HEK293T (cell line): ENCODE measurements around the gene CUL2.

Experiments
- CTCF ChIA-PET: fragments of 350-600 bp; formaldehyde crosslinking; extraction: SDS; loops from one replicate; lab custom pipeline; 2021; ENCODE audit warnings: antibody characterized with exemption, inconsistent platforms; lab: Yijun Ruan, JAX
- POLR2A ChIA-PET: fragments of 350-600 bp; formaldehyde crosslinking; extraction: SDS; loops from one replicate; lab custom pipeline; 2020; ENCODE audit warnings: antibody characterized with exemption, inconsistent platforms; lab: Yijun Ruan, JAX
- DNase-seq: peaks from one replicate; pipeline ENCODE4 v3.0.0; 2012; ENCODE audit warnings: mixed read lengths; ENCODE audit errors: extremely low spot score
- ARNT ChIP-seq: fragments of 450-650 bp; IDR thresholded peaks from 2 replicates; pipeline ENCODE4 v1.6.1; 2017; ENCODE audit warnings: mild to moderate bottlenecking
- BHLHE40 ChIP-seq: fragments of 450-650 bp; IDR thresholded peaks from 2 replicates; pipeline ENCODE4 v1.6.1; 2016; ENCODE audit warnings: mild to moderate bottlenecking, moderate library complexity, borderline replicate concordance
- CTBP1 ChIP-seq: fragments of 450-650 bp; IDR thresholded peaks from 2 replicates; pipeline ENCODE4 v1.6.1; 2016; ENCODE audit warnings: borderline replicate concordance
- ELF4 ChIP-seq: fragments of 450-650 bp; IDR thresholded peaks from 2 replicates; pipeline ENCODE4 v1.6.1; 2017; ENCODE audit warnings: antibody characterized with exemption
- FOXA1 ChIP-seq: fragments of 450-650 bp; IDR thresholded peaks from 2 replicates; pipeline ENCODE4 v1.6.1; 2016; ENCODE audit warnings: mild to moderate bottlenecking
- FOXK2 ChIP-seq: fragments of 450-650 bp; IDR thresholded peaks from 2 replicates; pipeline ENCODE4 v1.6.1; 2016; ENCODE audit warnings: mild to moderate bottlenecking
- FOXM1 ChIP-seq: fragments of 450-650 bp; IDR thresholded peaks from 2 replicates; pipeline ENCODE4 v1.6.1; 2017; ENCODE audit warnings: mild to moderate bottlenecking, borderline replicate concordance
- HDGF ChIP-seq: fragments of 450-650 bp; IDR thresholded peaks from 2 replicates; pipeline ENCODE4 v1.6.1; 2017; ENCODE audit warnings: antibody characterized with exemption, borderline replicate concordance
- L3MBTL2 ChIP-seq: fragments of 450-650 bp; conservative IDR thresholded peaks from 2 replicates; pipeline ENCODE4 v1.6.1; 2016; ENCODE audit warnings: mild to moderate bottlenecking
- LEF1 ChIP-seq: fragments of 450-650 bp; IDR thresholded peaks from 2 replicates; pipeline ENCODE4 v1.6.1; 2017; ENCODE audit warnings: mild to moderate bottlenecking, borderline replicate concordance
- NFRKB ChIP-seq: fragments of 450-650 bp; IDR thresholded peaks from 2 replicates; pipeline ENCODE4 v1.6.1; 2016; ENCODE audit warnings: mild to moderate bottlenecking, moderate library complexity
- PKNOX1 ChIP-seq: fragments of 450-650 bp; IDR thresholded peaks from 2 replicates; pipeline ENCODE4 v1.6.1; 2016
- SP1 ChIP-seq: fragments of 450-650 bp; IDR thresholded peaks from 2 replicates; pipeline ENCODE4 v1.6.1; 2017
- SUZ12 ChIP-seq: fragments of 450-650 bp; IDR thresholded peaks from 2 replicates; pipeline ENCODE4 v1.6.1; 2016; ENCODE audit warnings: mild to moderate bottlenecking
- TARDBP ChIP-seq: fragments of 450-650 bp; IDR thresholded peaks from 2 replicates; pipeline ENCODE4 v1.6.1; 2016
- ZNF384 ChIP-seq: fragments of 450-650 bp; IDR thresholded peaks from 2 replicates; pipeline ENCODE4 v1.6.1; 2016

The CUL2 gene

GRCh38 chr10:35090162-35090954, at the start of gene CUL2:
CUL2 (minus strand) TSS chr10:35090341; CDS start chr10:35071317, 19,024 bp downstream.
- ChIA-PET POLR2A (interaction anchor here (0.6 to 1.6 kb wide), 7 partner anchors 10 to 106 kb away, joined by 3 to 10 read pairs (median 4); partner anchors contain the start of gene CREM), CTCF (interaction anchor here (0.6 kb wide), 1 partner anchor 424 kb away, joined by 3 read pairs; no protein-coding TSS in a partner anchor)
- DNase-seq = peak; percentile 79
- peak; percentile 62; the same call in 1 of the 2 replicates for TF ChIP-seq BHLHE40
- no peak for TF ChIP-seq ZNF384
- TF ChIP-seq FOXM1 = peak; percentile 70
- TF ChIP-seq SUZ12 = no peak
- no peak for TF ChIP-seq CTBP1
- no peak for TF ChIP-seq LEF1
- no peak for TF ChIP-seq FOXK2
- no peak for TF ChIP-seq ELF4
- TF ChIP-seq HDGF = no peak
- TF ChIP-seq PKNOX1 = peak; percentile 67
- TF ChIP-seq NFRKB = no peak
- no peak for TF ChIP-seq SP1

- TF ChIP-seq SUZ12 = no peak
- TF ChIP-seq FOXK2 = no peak
- no peak for TF ChIP-seq PKNOX1
- TF ChIP-seq HDGF = no peak
- TF ChIP-seq TARDBP = no peak
- no peak for TF ChIP-seq SP1
- no peak for DNase-seq
- ChIA-PET CTCF (no interaction called here), POLR2A (no interaction called here)
Measured at GRCh38 chr10:35136263-35136815, 46.2 kb upstream of the CUL2 start.

- no peak for DNase-seq
- no peak for TF ChIP-seq PKNOX1
- no peak for TF ChIP-seq ZNF384
- TF ChIP-seq LEF1 = no peak
- TF ChIP-seq FOXK2 = no peak
- no peak for TF ChIP-seq HDGF
- TF ChIP-seq FOXA1 = no peak
- POLR2A ChIA-PET = interaction anchor here (0.6 kb wide), 2 partner anchors 9 to 10 kb away, joined by 3 read pairs; partner anchors contain the start of gene CREM
- CTCF ChIA-PET = no interaction called here
Measured at GRCh38 chr10:35135861-35136260, 45.7 kb upstream of the CUL2 start.

GRCh38 chr10:35133586-35133985, 43.4 kb upstream of the CUL2 start:
- TF ChIP-seq L3MBTL2 (no peak), ELF4 (no peak), FOXK2 (no peak), TARDBP (no peak), BHLHE40 (no peak), FOXM1 (no peak)
- DNase-seq = no peak
- ChIA-PET CTCF (interaction anchor here (0.7 kb wide), 1 partner anchor 177 kb away, joined by 3 read pairs; no protein-coding TSS in a partner anchor), POLR2A (no interaction called here)

- ChIA-PET POLR2A (interaction anchor here (0.9 kb wide), 1 partner anchor 63 kb away, joined by 5 read pairs; no protein-coding TSS in a partner anchor), CTCF (no interaction called here)
- no peak for DNase-seq
- TF ChIP-seq HDGF = no peak
- TF ChIP-seq PKNOX1 = no peak
- no peak for TF ChIP-seq SP1
- no peak for TF ChIP-seq ZNF384
- no peak for TF ChIP-seq L3MBTL2
- no peak for TF ChIP-seq ELF4
- no peak for TF ChIP-seq NFRKB
- TF ChIP-seq LEF1 = no peak
- no peak for TF ChIP-seq BHLHE40
- TF ChIP-seq CTBP1 = no peak
- TF ChIP-seq FOXM1 = no peak
- no peak for TF ChIP-seq SUZ12
- no peak for TF ChIP-seq FOXK2
- TF ChIP-seq FOXA1 = no peak
- TF ChIP-seq ARNT = no peak
- no peak for TF ChIP-seq TARDBP
Measured at GRCh38 chr10:35132727-35133126, 42.6 kb upstream of the CUL2 start.

GRCh38 chr10:35130663-35131062, 40.5 kb upstream of the CUL2 start:
- ChIA-PET CTCF (no interaction called here), POLR2A (no interaction called here)
- no peak for DNase-seq
- no peak for TF ChIP-seq PKNOX1
- TF ChIP-seq ELF4 = no peak
- no peak for TF ChIP-seq SP1
- no peak for TF ChIP-seq LEF1
- TF ChIP-seq SUZ12 = no peak
- no peak for TF ChIP-seq L3MBTL2
- no peak for TF ChIP-seq FOXA1
- TF ChIP-seq ARNT = no peak
- TF ChIP-seq BHLHE40 = no peak
- TF ChIP-seq CTBP1 = no peak
